ENCODE results near the gene PNPLA8. TPM values are rescaled to one million over a fixed set of nuclear protein-coding genes. Genes with fewer than 3 reads are reported as not detected.

PNPLA8 gene
- total RNA-seq, 1 donor from 2014 or later = 12.1 TPM

- peaks cover 4% of the 10 kb centered on the region for H3K36me3 Mint-ChIP-seq (ENCODE audit: low read depth)
These were observed 9.8 kb upstream of the PNPLA8 start for GRCh38 chr7:108535744-108536143.

GRCh38 chr7:108535257-108535656, 9.3 kb upstream of the PNPLA8 start:
- Mint-ChIP-seq H3K27me3 (ENCODE audit: low read depth) (no peaks in the 10 kb centered on the region), H3K4me1 (no peaks in the 10 kb centered on the region), H3K27ac (ENCODE audit: unreplicated experiment) (no peak overlapping the region), H3K4me3 (no peak overlapping the region), H3K36me3 (ENCODE audit: low read depth) (peaks cover 4% of the 10 kb centered on the region), H3K9me3 (peaks cover 2% of the 10 kb centered on the region)
- DNase-seq (ENCODE audit: low read depth, low spot score) = no peak
- no peak for TF ChIP-seq CTCF (conservative IDR thresholded peaks at IDR 0.05)

More at GRCh38 chr7:108535744-108536143, 9.8 kb upstream of the PNPLA8 start:
- Mint-ChIP-seq H3K9me3 (peaks cover 2% of the 10 kb centered on the region), H3K27ac (ENCODE audit: unreplicated experiment) (no peak overlapping the region), H3K4me1 (no peaks in the 10 kb centered on the region), H3K4me3 (no peak overlapping the region), H3K27me3 (ENCODE audit: low read depth) (no peaks in the 10 kb centered on the region)
- TF ChIP-seq CTCF (conservative IDR thresholded peaks at IDR 0.05) = no peak
- DNase-seq (ENCODE audit: low read depth, low spot score) = no peak

DNA sequence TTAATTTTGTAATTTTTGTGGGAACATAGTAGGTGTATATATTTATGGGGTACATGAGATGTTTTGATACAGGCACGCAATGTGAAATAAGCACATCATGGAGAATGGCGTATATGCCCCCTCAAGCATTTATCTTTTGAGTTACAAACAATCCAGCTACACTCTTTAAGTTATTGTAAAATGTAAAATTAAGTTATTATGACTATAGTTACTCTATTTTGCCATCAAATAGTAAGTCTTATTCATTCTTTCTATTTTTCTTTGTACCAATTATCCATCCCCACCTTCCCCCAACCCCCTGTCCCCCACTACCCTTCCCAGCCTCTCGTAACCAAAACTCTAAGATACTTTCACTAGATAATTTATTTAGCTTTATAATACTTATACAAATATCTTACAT, 7.8 kb upstream of the PNPLA8 start:
- no peak for TF ChIP-seq CTCF (conservative IDR thresholded peaks at IDR 0.05)
- Mint-ChIP-seq H3K27me3 (ENCODE audit: low read depth) (no peaks in the 10 kb centered on the region), H3K4me3 (no peak overlapping the region), H3K36me3 (ENCODE audit: low read depth) (no peaks in the 10 kb centered on the region), H3K4me1 (peaks cover 4% of the 10 kb centered on the region), H3K27ac (ENCODE audit: unreplicated experiment) (no peak overlapping the region), H3K9me3 (no peaks in the 10 kb centered on the region)
- DNase-seq (ENCODE audit: low read depth, low spot score) = no peak

GRCh38 chr7:108529341-108529740, 3.4 kb upstream of the PNPLA8 start:
- Mint-ChIP-seq H3K4me3 (no peak overlapping the region), H3K36me3 (ENCODE audit: low read depth) (no peaks in the 10 kb centered on the region), H3K27me3 (ENCODE audit: low read depth) (no peaks in the 10 kb centered on the region), H3K4me1 (peaks cover 16% of the 10 kb centered on the region), H3K9me3 (no peaks in the 10 kb centered on the region), H3K27ac (ENCODE audit: unreplicated experiment) (no peak overlapping the region)
- DNase-seq (ENCODE audit: low read depth, low spot score) = no peak
- no peak for TF ChIP-seq CTCF (conservative IDR thresholded peaks at IDR 0.05)

GRCh38 chr7:108528183-108528712, 2.3 kb upstream of the PNPLA8 start:
- no peak for TF ChIP-seq CTCF (conservative IDR thresholded peaks at IDR 0.05)
- peak overlapping the region; percentile 44 for H3K27ac Mint-ChIP-seq (ENCODE audit: unreplicated experiment)
- H3K36me3 Mint-ChIP-seq (ENCODE audit: low read depth) = no peaks in the 10 kb centered on the region
- no peaks in the 10 kb centered on the region for H3K27me3 Mint-ChIP-seq (ENCODE audit: low read depth)
- DNase-seq (ENCODE audit: low read depth, low spot score) = no peak
- H3K4me3 Mint-ChIP-seq = peak overlapping the region; percentile 48
- no peaks in the 10 kb centered on the region for H3K9me3 Mint-ChIP-seq
- H3K4me1 Mint-ChIP-seq = peaks cover 27% of the 10 kb centered on the region

DNA sequence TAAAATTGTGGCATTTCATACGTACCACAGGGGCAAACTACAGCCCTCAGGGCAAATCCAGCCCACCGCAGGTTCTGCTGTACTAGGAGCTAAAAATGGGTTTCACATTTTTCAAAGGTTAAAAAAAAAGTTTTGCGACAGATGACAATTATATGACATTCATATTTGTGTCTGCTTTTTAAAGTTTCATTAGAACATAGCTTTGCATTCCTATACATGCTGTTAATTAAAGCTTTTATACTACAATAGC, 758 bp upstream of the PNPLA8 start:
- peaks cover 27% of the 10 kb centered on the region for H3K4me1 Mint-ChIP-seq
- H3K27me3 Mint-ChIP-seq (ENCODE audit: low read depth) = no peaks in the 10 kb centered on the region
- no peaks in the 10 kb centered on the region for H3K36me3 Mint-ChIP-seq (ENCODE audit: low read depth)
- DNase-seq (ENCODE audit: low read depth, low spot score) = no peak
- H3K4me3 Mint-ChIP-seq = peak overlapping the region; percentile 94
- peak overlapping the region; percentile 97 for H3K27ac Mint-ChIP-seq (ENCODE audit: unreplicated experiment)
- TF ChIP-seq CTCF (conservative IDR thresholded peaks at IDR 0.05) = no peak
- no peaks in the 10 kb centered on the region for H3K9me3 Mint-ChIP-seq
